Measurements from ENCODE around the gene PPP1R16B.

Gene PPP1R16B

GRCh38 chr20:38828514-38829295 lies 23.2 kb downstream of the PPP1R16B start:
- DNase-seq: no peak

GRCh38 chr20:38829296-38829875 lies 23.9 kb downstream of the PPP1R16B start:
- no peak for DNase-seq

- no peak for DNase-seq
Measured at GRCh38 chr20:38830356-38830755, 24.9 kb downstream of the PPP1R16B start.

- no peak for DNase-seq
Measured at GRCh38 chr20:38831049-38831691, 25.7 kb downstream of the PPP1R16B start.

- DNase-seq: no peak
Measured at GRCh38 chr20:38831995-38832620, 26.6 kb downstream of the PPP1R16B start.

GRCh38 chr20:38833154-38833856 lies 27.8 kb downstream of the PPP1R16B start:
- no peak for DNase-seq

- DNase-seq: no peak
Measured at GRCh38 chr20:38833857-38834164, 28.3 kb downstream of the PPP1R16B start.

GRCh38 chr20:38834868-38835267 lies 29.4 kb downstream of the PPP1R16B start:
- DNase-seq: no peak

- DNase-seq: no peak
Measured at GRCh38 chr20:38835792-38836191, 30.3 kb downstream of the PPP1R16B start.

GRCh38 chr20:38836991-38837390 lies 31.5 kb downstream of the PPP1R16B start:
- no peak for DNase-seq

- no peak for DNase-seq
Measured at GRCh38 chr20:38838326-38838725, 32.8 kb downstream of the PPP1R16B start.

- DNase-seq: no peak
Measured at GRCh38 chr20:38839563-38839962, 34.1 kb downstream of the PPP1R16B start.

- no peak for DNase-seq
Measured at GRCh38 chr20:38840053-38840893, 34.8 kb downstream of the PPP1R16B start.

GRCh38 chr20:38840894-38841470 lies 35.5 kb downstream of the PPP1R16B start:
- no peak for DNase-seq

GRCh38 chr20:38841570-38841969 lies 36.1 kb downstream of the PPP1R16B start:
- DNase-seq: no peak

- no peak for DNase-seq
Measured at GRCh38 chr20:38842026-38842425, 36.5 kb downstream of the PPP1R16B start.

- no peak for DNase-seq
Measured at GRCh38 chr20:38842558-38842981, 37.1 kb downstream of the PPP1R16B start.

GRCh38 chr20:38843346-38843745 lies 37.8 kb downstream of the PPP1R16B start:
- DNase-seq: no peak

GRCh38 chr20:38844963-38845362 lies 39.5 kb downstream of the PPP1R16B start:
- DNase-seq: no peak

GRCh38 chr20:38847840-38848239 lies 42.3 kb downstream of the PPP1R16B start:
- no peak for DNase-seq

GRCh38 chr20:38853759-38854158 lies 48.3 kb downstream of the PPP1R16B start:
- no peak for DNase-seq

GRCh38 chr20:38854654-38855066 lies 49.2 kb downstream of the PPP1R16B start:
- no peak for DNase-seq

Data from fibroblast of upper back skin (primary cell).